ENCODE results near the gene AGBL4. TPM values are rescaled to one million over a fixed set of nuclear protein-coding genes. Genes with fewer than 3 reads are reported as not detected.

The AGBL4 gene
- total RNA-seq, 1 donor from 2014 or later = 0.39 TPM

- peaks cover 4% of the 10 kb centered on the region for H3K4me1 Mint-ChIP-seq (ENCODE audit: unreplicated experiment)
- DNase-seq (ENCODE audit: extremely low spot score, unreplicated experiment) = no peak
- H3K27me3 Mint-ChIP-seq = peaks cover 21% of the 10 kb centered on the region
- no peak overlapping the region for H3K27ac Mint-ChIP-seq
- H3K36me3 Mint-ChIP-seq = no peaks in the 10 kb centered on the region
- no peak for TF ChIP-seq CTCF (conservative IDR thresholded peaks at IDR 0.05)
- H3K4me3 Mint-ChIP-seq = no peak overlapping the region
- H3K9me3 Mint-ChIP-seq = no peaks in the 10 kb centered on the region
Measured at GRCh38 chr1:48592330-48592729, 1431.4 kb downstream of the AGBL4 start.

- TF ChIP-seq CTCF (conservative IDR thresholded peaks at IDR 0.05) = no peak
- H3K9me3 Mint-ChIP-seq = no peaks in the 10 kb centered on the region
- H3K4me1 Mint-ChIP-seq (ENCODE audit: unreplicated experiment) = peaks cover 4% of the 10 kb centered on the region
- no peak overlapping the region for H3K4me3 Mint-ChIP-seq
- no peaks in the 10 kb centered on the region for H3K36me3 Mint-ChIP-seq
- DNase-seq (ENCODE audit: extremely low spot score, unreplicated experiment) = no peak
- H3K27me3 Mint-ChIP-seq = peaks cover 26% of the 10 kb centered on the region
- H3K27ac Mint-ChIP-seq = no peak overlapping the region
Measured at GRCh38 chr1:48591181-48591580, 1432.6 kb downstream of the AGBL4 start.

- Mint-ChIP-seq H3K36me3 (no peaks in the 10 kb centered on the region), H3K4me1 (ENCODE audit: unreplicated experiment) (no peaks in the 10 kb centered on the region), H3K27ac (no peak overlapping the region), H3K27me3 (peaks cover 30% of the 10 kb centered on the region), H3K9me3 (no peaks in the 10 kb centered on the region), H3K4me3 (no peak overlapping the region)
- DNase-seq (ENCODE audit: extremely low spot score, unreplicated experiment) = no peak
- TF ChIP-seq CTCF (conservative IDR thresholded peaks at IDR 0.05) = no peak
Measured at GRCh38 chr1:48588061-48588460, 1435.7 kb downstream of the AGBL4 start.

- Mint-ChIP-seq H3K4me3 (no peak overlapping the region), H3K27me3 (peaks cover 24% of the 10 kb centered on the region), H3K9me3 (no peaks in the 10 kb centered on the region), H3K27ac (no peak overlapping the region), H3K4me1 (ENCODE audit: unreplicated experiment) (no peaks in the 10 kb centered on the region), H3K36me3 (no peaks in the 10 kb centered on the region)
- no peak for TF ChIP-seq CTCF (conservative IDR thresholded peaks at IDR 0.05)
- DNase-seq (ENCODE audit: extremely low spot score, unreplicated experiment) = no peak
Measured at GRCh38 chr1:48582408-48582807, 1441.3 kb downstream of the AGBL4 start.

GRCh38 chr1:48581270-48581669 lies 1442.5 kb downstream of the AGBL4 start:
- DNase-seq (ENCODE audit: extremely low spot score, unreplicated experiment) = no peak
- Mint-ChIP-seq H3K4me3 (no peak overlapping the region), H3K36me3 (no peaks in the 10 kb centered on the region), H3K27ac (no peak overlapping the region), H3K27me3 (peaks cover 16% of the 10 kb centered on the region), H3K4me1 (ENCODE audit: unreplicated experiment) (no peaks in the 10 kb centered on the region), H3K9me3 (no peaks in the 10 kb centered on the region)
- TF ChIP-seq CTCF (conservative IDR thresholded peaks at IDR 0.05) = no peak

GRCh38 chr1:48576565-48576964 lies 1447.2 kb downstream of the AGBL4 start:
- H3K27ac Mint-ChIP-seq = no peak overlapping the region
- DNase-seq (ENCODE audit: extremely low spot score, unreplicated experiment) = no peak

More at GRCh38 chr1:48576565-48576964, 1447.2 kb downstream of the AGBL4 start:
- no peak for TF ChIP-seq CTCF (conservative IDR thresholded peaks at IDR 0.05)
- H3K9me3 Mint-ChIP-seq = no peaks in the 10 kb centered on the region
- H3K36me3 Mint-ChIP-seq = no peaks in the 10 kb centered on the region
- no peaks in the 10 kb centered on the region for H3K4me1 Mint-ChIP-seq (ENCODE audit: unreplicated experiment)
- no peak overlapping the region for H3K4me3 Mint-ChIP-seq
- peaks cover 20% of the 10 kb centered on the region for H3K27me3 Mint-ChIP-seq
